Astrocyte of the cerebellum (primary cell): ENCODE data around the gene KCTD17.

ENCODE experiments used
- DNase-seq: peaks from one replicate; pipeline ENCODE4 v3.0.0-alpha.2; 2011; ENCODE audit warnings: low read depth
- H3K4me3 ChIP-seq: 2 replicates; pipeline ENCODE4 v1.5.1; 2011; ENCODE audit warnings: mild to moderate bottlenecking, low read depth, low read length, moderate library complexity
- CTCF ChIP-seq: IDR thresholded peaks from 2 replicates; pipeline ENCODE4 v1.5.1; 2012; ENCODE audit warnings: low read length, low read depth, moderate library complexity, mild to moderate bottlenecking; ENCODE audit errors: missing control alignments
- in situ Hi-C: cut with HindIII; loops from 2 replicates; pipeline ENCODE4 v1.10.0; 2017; ENCODE audit warnings: low sequenced_read_pairs

Gene KCTD17

GRCh38 chr22:37098976-37099591 lies 47.5 kb downstream of the KCTD17 start:
- in situ Hi-C loops: no loop called here
- peak; percentile 15 for TF ChIP-seq CTCF
- DNase-seq: no peak
- no peak overlapping the region for H3K4me3 ChIP-seq

- H3K4me3 ChIP-seq: no peak overlapping the region
- no peak for DNase-seq
- no peak for TF ChIP-seq CTCF
- in situ Hi-C loops: no loop called here
Observed at GRCh38 chr22:37100589-37101127, 49.1 kb downstream of the KCTD17 start.

GRCh38 chr22:37101311-37102066 lies 49.9 kb downstream of the KCTD17 start:
- TF ChIP-seq CTCF: no peak
- no peak for DNase-seq
- no peak overlapping the region for H3K4me3 ChIP-seq
- in situ Hi-C loops: no loop called here

GRCh38 chr22:37103151-37103550 lies 51.6 kb downstream of the KCTD17 start:
- H3K4me3 ChIP-seq: no peak overlapping the region
- TF ChIP-seq CTCF: no peak
- no peak for DNase-seq
- in situ Hi-C loops: no loop called here

GRCh38 chr22:37103656-37104452 lies 52.3 kb downstream of the KCTD17 start:
- TF ChIP-seq CTCF: no peak
- in situ Hi-C loops: no loop called here
- DNase-seq: no peak
- no peak overlapping the region for H3K4me3 ChIP-seq

GRCh38 chr22:37105154-37105553 lies 53.6 kb downstream of the KCTD17 start:
- TF ChIP-seq CTCF: no peak
- in situ Hi-C loops: no loop called here

More at GRCh38 chr22:37105154-37105553, 53.6 kb downstream of the KCTD17 start:
- no peak for DNase-seq
- no peak overlapping the region for H3K4me3 ChIP-seq
